Measurements from ENCODE around the gene MRS2. TPM values are rescaled to one million over a fixed set of nuclear protein-coding genes. Genes with fewer than 3 reads are reported as not detected.

The MRS2 gene
- total and polyA plus RNA-seq, 12 donors: 11.2 to 41.3 (median 27.7) TPM

DNA sequence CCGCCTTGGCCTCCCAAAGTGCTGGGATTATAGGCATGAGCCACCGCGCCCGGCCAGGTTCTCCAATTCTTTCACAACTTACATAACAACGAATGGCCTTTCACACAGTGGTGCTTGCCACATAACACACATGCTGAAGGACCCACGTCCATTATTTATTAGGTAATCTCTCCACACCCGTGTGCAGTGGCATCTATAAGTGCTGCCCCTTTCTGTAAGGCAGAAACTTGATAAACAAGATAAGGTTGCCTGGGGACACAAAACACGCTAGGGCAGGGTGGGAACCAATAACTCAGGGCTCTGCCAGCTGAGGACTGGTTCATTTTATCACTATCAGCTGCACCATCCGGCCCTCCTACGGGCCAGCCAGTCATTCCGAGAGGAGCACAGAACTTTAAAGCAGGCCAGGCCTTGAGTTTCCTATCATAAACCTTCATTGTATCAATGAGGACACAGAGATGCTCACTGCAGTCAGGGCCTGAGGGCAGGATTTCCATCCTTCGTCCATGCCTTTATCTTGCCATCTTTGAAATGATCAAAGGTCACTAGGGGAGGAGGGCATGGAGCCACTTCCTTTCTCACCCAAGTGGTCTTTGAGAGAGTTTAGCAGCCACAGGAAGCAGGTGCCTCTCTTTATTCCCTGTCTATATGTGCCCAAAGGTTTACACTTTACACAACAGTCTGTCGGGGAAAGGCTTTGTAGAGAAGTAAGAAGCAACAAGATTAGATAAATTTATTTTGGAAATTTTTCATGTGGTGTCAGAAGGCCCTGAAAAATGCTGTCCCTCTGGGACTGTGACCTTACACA, 49.0 kb downstream of the MRS2 start:
- WGBS, 4 donors: 74 to 80% (median 78%) methylated on average over 13 of the region's 13 CpGs
- intact Hi-C loops (cut with DNase I): no loop called here
- no peaks in the 10 kb centered on the region for H3K36me3 ChIP-seq (replicated peaks in 1 of 2)
- H3K4me3 ChIP-seq: no peak overlapping the region
- H3K27me3 ChIP-seq: no peaks in the 10 kb centered on the region
- H3K9me3 ChIP-seq (replicated peaks in 1 of 3): no peaks in the 10 kb centered on the region
- no peak overlapping the region for H3K27ac ChIP-seq
- no peaks in the 10 kb centered on the region for H3K4me1 ChIP-seq (replicated peaks in 1 of 2)
- no peak for DNase-seq
- TF ChIP-seq, protein P1, sequence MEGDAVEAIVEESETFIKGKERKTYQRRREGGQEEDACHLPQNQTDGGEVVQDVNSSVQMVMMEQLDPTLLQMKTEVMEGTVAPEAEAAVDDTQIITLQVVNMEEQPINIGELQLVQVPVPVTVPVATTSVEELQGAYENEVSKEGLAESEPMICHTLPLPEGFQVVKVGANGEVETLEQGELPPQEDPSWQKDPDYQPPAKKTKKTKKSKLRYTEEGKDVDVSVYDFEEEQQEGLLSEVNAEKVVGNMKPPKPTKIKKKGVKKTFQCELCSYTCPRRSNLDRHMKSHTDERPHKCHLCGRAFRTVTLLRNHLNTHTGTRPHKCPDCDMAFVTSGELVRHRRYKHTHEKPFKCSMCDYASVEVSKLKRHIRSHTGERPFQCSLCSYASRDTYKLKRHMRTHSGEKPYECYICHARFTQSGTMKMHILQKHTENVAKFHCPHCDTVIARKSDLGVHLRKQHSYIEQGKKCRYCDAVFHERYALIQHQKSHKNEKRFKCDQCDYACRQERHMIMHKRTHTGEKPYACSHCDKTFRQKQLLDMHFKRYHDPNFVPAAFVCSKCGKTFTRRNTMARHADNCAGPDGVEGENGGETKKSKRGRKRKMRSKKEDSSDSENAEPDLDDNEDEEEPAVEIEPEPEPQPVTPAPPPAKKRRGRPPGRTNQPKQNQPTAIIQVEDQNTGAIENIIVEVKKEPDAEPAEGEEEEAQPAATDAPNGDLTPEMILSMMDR (IDR thresholded peaks at IDR 0.05): no peak

DNA sequence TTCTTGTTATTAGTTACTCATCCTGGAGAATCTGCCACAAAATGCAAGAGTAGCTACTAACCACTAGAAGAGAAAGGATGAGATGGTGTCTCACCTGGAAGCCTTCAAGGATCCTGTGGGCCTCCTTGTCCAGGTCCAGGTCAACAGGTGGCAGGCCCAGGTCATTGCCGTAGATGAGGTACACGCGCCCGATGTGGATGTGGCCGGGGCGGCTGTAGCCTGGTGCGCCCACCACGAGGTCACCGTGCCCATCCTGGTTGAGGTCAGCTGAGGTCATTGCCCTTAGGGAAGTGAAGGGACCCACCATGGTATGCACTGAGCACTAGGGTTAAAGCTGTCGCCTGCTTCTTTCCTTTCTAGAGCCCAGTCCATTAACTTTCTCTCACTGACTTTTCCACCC, 51.2 kb downstream of the MRS2 start:
- no peaks in the 10 kb centered on the region for H3K27me3 ChIP-seq
- no peaks in the 10 kb centered on the region for H3K4me1 ChIP-seq (replicated peaks in 1 of 2)
- intact Hi-C loops (cut with DNase I): no loop called here
- no peak for DNase-seq
- WGBS, 4 donors: 95 to 98% (median 97%) methylated on average over 9 to 10 of the region's 10 CpGs
- no peaks in the 10 kb centered on the region for H3K36me3 ChIP-seq (replicated peaks in 1 of 2)
- H3K9me3 ChIP-seq (replicated peaks in 1 of 3): no peaks in the 10 kb centered on the region
- TF ChIP-seq, protein P1 (IDR thresholded peaks at IDR 0.05): no peak
- no peak for TF ChIP-seq POLR2A (IDR thresholded peaks at IDR 0.05)
- H3K27ac ChIP-seq: no peak overlapping the region
- no peak overlapping the region for H3K4me3 ChIP-seq

DNA sequence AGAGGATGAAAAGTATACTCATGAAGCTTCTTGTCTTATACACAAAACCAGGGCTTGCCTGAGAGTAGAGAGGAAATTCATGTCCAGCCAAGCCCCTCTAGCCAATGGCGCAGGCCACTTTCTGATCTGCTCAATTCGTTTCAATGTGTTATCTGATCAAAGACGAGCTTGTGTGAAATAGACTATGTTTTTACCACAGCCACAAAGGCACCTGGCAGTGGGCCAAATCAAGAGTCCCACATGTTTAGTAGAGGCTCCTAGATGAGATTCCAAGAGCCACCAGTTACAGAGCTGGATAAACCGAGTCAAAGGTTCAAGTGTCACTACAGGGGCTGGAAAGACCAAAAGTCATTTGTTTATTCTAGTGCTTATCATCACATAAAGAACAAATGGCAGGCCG, 51.7 kb downstream of the MRS2 start:
- Histone ChIP-seq H3K4me3 (no peak overlapping the region), H3K27me3 (no peaks in the 10 kb centered on the region), H3K9me3 (replicated peaks in 1 of 3) (no peaks in the 10 kb centered on the region), H3K4me1 (replicated peaks in 1 of 2) (no peaks in the 10 kb centered on the region), H3K36me3 (replicated peaks in 1 of 2) (no peaks in the 10 kb centered on the region), H3K27ac (no peak overlapping the region)
- intact Hi-C loops (cut with DNase I): no loop called here
- TF ChIP-seq, protein P1 (IDR thresholded peaks at IDR 0.05): no peak
- TF ChIP-seq POLR2A (IDR thresholded peaks at IDR 0.05): no peak
- DNase-seq: no peak
- 85 to 91% (median 88%) methylated on average over 5 of the region's 5 CpGs for WGBS, 4 donors

DNA sequence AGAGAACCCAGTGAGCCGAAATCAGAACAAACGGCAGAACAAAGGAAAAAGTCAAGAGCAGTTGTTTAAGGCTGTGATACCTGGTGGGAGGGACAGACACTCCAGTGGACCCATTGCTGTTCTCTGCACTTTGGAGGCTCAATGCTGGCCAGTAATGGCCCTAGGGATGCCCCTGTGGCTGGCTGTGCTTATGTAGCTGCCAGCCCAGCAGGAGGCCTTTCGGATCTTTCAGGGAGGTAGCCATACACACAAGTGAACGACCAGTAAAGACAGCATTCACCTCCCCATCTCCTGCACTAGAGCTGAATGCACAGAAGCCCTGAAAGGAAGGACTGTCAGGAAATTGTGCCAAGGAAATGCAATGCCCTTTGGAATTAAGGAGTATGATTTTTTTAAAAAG, 52.3 kb downstream of the MRS2 start:
- WGBS, 4 donors: 79 to 94% (median 89%) methylated on average over 4 of the region's 4 CpGs
- intact Hi-C loops (cut with DNase I): no loop called here
- no peaks in the 10 kb centered on the region for H3K27me3 ChIP-seq

More for the DNA sequence above, 52.3 kb downstream of the MRS2 start:
- no peaks in the 10 kb centered on the region for H3K4me1 ChIP-seq (replicated peaks in 1 of 2)
- H3K36me3 ChIP-seq (replicated peaks in 1 of 2): no peaks in the 10 kb centered on the region
- no peak overlapping the region for H3K27ac ChIP-seq
- no peak overlapping the region for H3K4me3 ChIP-seq
- DNase-seq: no peak
- TF ChIP-seq, protein P1 (IDR thresholded peaks at IDR 0.05): no peak
- TF ChIP-seq POLR2A (IDR thresholded peaks at IDR 0.05): no peak
- no peaks in the 10 kb centered on the region for H3K9me3 ChIP-seq (replicated peaks in 1 of 3)

All from adrenal gland (tissue), 12 donors.